B cell (primary cell): ENCODE measurements around the gene NFIC. TPM values are rescaled to one million over a fixed set of nuclear protein-coding genes. Genes with fewer than 3 reads are reported as not detected.

Experiments used
- ATAC-seq: fragments of 200-7000 bp; cut with Tn5 transposase; one replicate; pipeline ENCODE4 v1.10.0; 2021; ENCODE audit warnings: low read depth, mild to moderate bottlenecking, moderate number of reproducible peaks, moderate library complexity
- CTCF ChIA-PET: fragments of 350-600 bp; sonication (Branson Sonifier 250); formaldehyde crosslinking; loops from one replicate; lab custom pipeline; 2021; ENCODE audit warnings: antibody characterized with exemption, inconsistent platforms; lab: Charles Lee
- POLR2A ChIA-PET: fragments of 350-600 bp; sonication (Branson Sonifier 250); formaldehyde crosslinking; loops from one replicate; lab custom pipeline; 2021; ENCODE audit warnings: antibody characterized with exemption; lab: Charles Lee
- DNase-seq: peaks from one replicate; pipeline ENCODE4 v3.0.0; 2013
- H2AFZ ChIP-seq: 2 replicates; pipeline ENCODE4 v1.6.1; 2012; ENCODE audit warnings: mild to moderate bottlenecking, low read depth, low read length; ENCODE audit not compliant: insufficient read depth, poor library complexity, severe bottlenecking
- H3K27ac ChIP-seq, 2 donors: 1 replicate in 1 of 2; 2 replicates in 1 of 2; pipeline ENCODE4 v1.5.1; 2012 to 2013; ENCODE audit warnings: low read length in 2 of 2, mild to moderate bottlenecking in 2 of 2, moderate library complexity in 1 of 2
- H3K27me3 ChIP-seq, 4 experiments: fragments of 200-600 bp in 1 of 4; sonication (generic) in 1 of 4; replicated peaks in 1 of 4; 1 replicate in 2 of 4; 2 replicates in 2 of 4; pipeline versions ENCODE4 v1.6.1 to v1.7.0; 2013 to 2016; ENCODE audit warnings: low read length in 3 of 4, mild to moderate bottlenecking in 2 of 4, mixed read lengths in 1 of 4, moderate library complexity in 1 of 4; ENCODE audit not compliant: insufficient read depth in 4 of 4, control insufficient read depth in 3 of 4; ENCODE audit errors: control extremely low read depth in 1 of 4
- H3K36me3 ChIP-seq, 2 experiments: replicated peaks in 1 of 2; 1 replicate in 1 of 2; 2 replicates in 1 of 2; pipeline versions ENCODE4 v1.6.1 to v1.7.1; 2013; ENCODE audit warnings: low read length in 1 of 2; ENCODE audit not compliant: insufficient read depth in 2 of 2, control insufficient read depth in 1 of 2; ENCODE audit errors: control extremely low read depth in 1 of 2, extremely low read depth in 1 of 2
- H3K4me1 ChIP-seq, 2 donors: fragments of 200-600 bp in 1 of 2; sonication (generic) in 1 of 2; 1 replicate in 1 of 2; 2 replicates in 1 of 2; pipeline versions ENCODE4 v1.5.1 to v1.6.1; 2013 to 2017; ENCODE audit warnings: low read length in 2 of 2; ENCODE audit not compliant: control insufficient read depth in 2 of 2, insufficient read depth in 2 of 2
- H3K4me2 ChIP-seq: replicated peaks from 2 replicates; pipeline ENCODE3; 2012; ENCODE audit warnings: mild to moderate bottlenecking, low read depth, low read length; ENCODE audit not compliant: poor library complexity, severe bottlenecking
- H3K4me3 ChIP-seq, 5 experiments: fragments of 200-600 bp in 1 of 5; sonication (generic) in 1 of 5; 1 replicate in 3 of 5; 2 replicates in 2 of 5; pipeline versions ENCODE4 v1.5.1 to v1.7.0; 2011 to 2016; ENCODE audit warnings: low read length in 4 of 5, mild to moderate bottlenecking in 4 of 5, low read depth in 2 of 5, control low read depth in 1 of 5, moderate library complexity in 1 of 5; ENCODE audit not compliant: insufficient read depth in 1 of 5; ENCODE audit errors: control extremely low read depth in 1 of 5, extremely low read depth in 1 of 5
- H3K79me2 ChIP-seq: fragments of 200-600 bp; sonication (generic); one replicate; pipeline ENCODE4 v1.6.0; 2016; ENCODE audit warnings: low read length; ENCODE audit not compliant: control insufficient read depth, insufficient read depth
- H3K9ac ChIP-seq: fragments of 200-600 bp; sonication (generic); 2 replicates; pipeline ENCODE4 v1.6.1; 2017; ENCODE audit warnings: mild to moderate bottlenecking, low read length, moderate library complexity
- H3K9me3 ChIP-seq, 3 donors: one replicate each; pipeline versions ENCODE4 v1.6.1 to v1.7.1; 2013; ENCODE audit warnings: low read length in 2 of 3; ENCODE audit not compliant: control insufficient read depth in 2 of 3, insufficient read depth in 1 of 3; ENCODE audit errors: control extremely low read depth in 1 of 3
- H4K20me1 ChIP-seq: 2 replicates; pipeline ENCODE4 v1.6.0; 2012; ENCODE audit warnings: mild to moderate bottlenecking, low read length; ENCODE audit not compliant: insufficient read depth, control insufficient read depth, poor library complexity, severe bottlenecking
- H3K27ac Mint-ChIP-seq: one replicate; pipeline ENCODE4 v1.8.0; 2021; ENCODE audit warnings: mixed read lengths
- H3K27me3 Mint-ChIP-seq: one replicate; pipeline ENCODE4 v1.8.0; 2021; ENCODE audit warnings: mixed read lengths
- H3K4me1 Mint-ChIP-seq: one replicate; pipeline ENCODE4 v1.8.0; 2021; ENCODE audit warnings: mixed read lengths
- H3K4me3 Mint-ChIP-seq: one replicate; pipeline ENCODE4 v1.8.0; 2021; ENCODE audit warnings: mixed read lengths
- H3K9me3 Mint-ChIP-seq: one replicate; pipeline ENCODE4 v1.8.0; 2022; ENCODE audit warnings: mixed read lengths; ENCODE audit not compliant: insufficient read depth
- CTCF ChIP-seq: fragments of 200-600 bp; IDR thresholded peaks from one replicate; pipeline ENCODE4 v1.8.0; 2022; ENCODE audit warnings: antibody characterized with exemption, mild to moderate bottlenecking
- EZH2 ChIP-seq: IDR thresholded peaks from 2 replicates; pipeline ENCODE4 v1.6.1; 2012; ENCODE audit warnings: borderline replicate concordance, low read depth, mild to moderate bottlenecking, moderate library complexity, low read length; ENCODE audit not compliant: insufficient read depth, poor library complexity, severe bottlenecking
- WGBS: methylation state at CpG from one replicate; pipeline ENCODE4 v1.1.5; 2013; ENCODE audit warnings: missing lambda C conversion rate; ENCODE audit not compliant: insufficient coverage; 5-methylcytosine and 5-hydroxymethylcytosine counted together
- intact Hi-C: fragments of 100-400 bp; cut with micrococcal nuclease; formaldehyde crosslinking; loops from one replicate; pipeline ENCODE4 v1.10.0; 2022
- polyA plus RNA-seq: library from polyadenylated mRNA; depleted of rRNA; stranded (reverse); fragments of >200 nt; gene quantifications from 2 replicates; pipeline ENCODE4 v1.2.3, GENCODE V29; 2012
- total RNA-seq, 2 donors: library from RNA; stranded (reverse); fragments of 120-200 nt in 1 of 2; gene quantifications; 1 replicate in 1 of 2; 2 replicates in 1 of 2; pipeline versions ENCODE4 v1.2.3 to v1.2.4, GENCODE V29; 2013 to 2022

Gene NFIC
- total and polyA plus RNA-seq, 2 donors (not counting 1 experiment from before 2014, with no cell fraction given): 3.8 to 23.6 TPM

- CTCF ChIA-PET: interaction anchor here (1.4 kb wide), 1 partner anchor 16 kb away, joined by 5 read pairs; no protein-coding TSS in a partner anchor
- ATAC-seq: no peak
- H3K79me2 ChIP-seq: no peaks in the 10 kb centered on the region
These were observed 47.5 kb downstream of the NFIC start for GRCh38 chr19:3413796-3414327.

DNA sequence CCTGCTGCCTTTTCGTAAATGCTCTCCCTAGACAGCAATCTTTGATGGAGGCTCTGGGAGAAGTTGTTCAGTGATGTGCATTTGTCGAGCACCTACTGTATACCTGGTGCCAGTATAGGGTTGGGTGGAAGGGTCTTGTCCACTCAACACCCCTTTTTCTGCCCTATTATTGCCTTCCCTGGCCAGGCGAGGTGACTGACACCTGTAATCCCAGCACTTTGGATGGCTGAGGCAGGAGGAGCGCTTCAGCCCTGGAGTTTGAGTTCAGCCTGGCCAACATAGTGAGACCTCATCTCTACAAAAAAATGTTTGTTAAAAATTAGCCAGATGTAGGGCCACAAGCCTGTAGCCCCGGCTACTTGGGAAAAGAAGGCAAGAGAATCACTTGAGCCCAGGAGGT is 49.3 kb downstream of the NFIC start:
- WGBS: 93% methylated on average over 3 of the region's 5 CpGs
- ChIA-PET POLR2A (no interaction called here), CTCF (no interaction called here)
- Histone ChIP-seq H3K27ac (no peak overlapping the region), H3K9ac (no peak overlapping the region), H3K4me1 (no peaks in the 10 kb centered on the region), H3K4me3 (no peak overlapping the region), H3K9me3 (no peaks in the 10 kb centered on the region), H2AFZ (no peak overlapping the region), H3K4me2 (no peak overlapping the region), H4K20me1 (no peaks in the 10 kb centered on the region), H3K36me3 (peaks cover 0 to 2% of the 10 kb centered on the region in 2 experiments), H3K79me2 (no peaks in the 10 kb centered on the region), H3K27me3 (no peaks in the 10 kb centered on the region)
- Mint-ChIP-seq H3K4me1 (no peaks in the 10 kb centered on the region), H3K27me3 (no peaks in the 10 kb centered on the region), H3K9me3 (no peaks in the 10 kb centered on the region), H3K27ac (no peak overlapping the region), H3K4me3 (no peak overlapping the region)
- DNase-seq (no peak), ATAC-seq (no peak)
- TF ChIP-seq CTCF: no peak
- no peak for TF ChIP-seq EZH2
- intact Hi-C loops: no loop called here

More at GRCh38 chr19:3413796-3414327, 47.5 kb downstream of the NFIC start:
- no peaks in the 10 kb centered on the region for H3K9me3 ChIP-seq
- Mint-ChIP-seq H3K27me3 (no peaks in the 10 kb centered on the region), H3K9me3 (no peaks in the 10 kb centered on the region), H3K4me3 (no peak overlapping the region), H3K4me1 (no peaks in the 10 kb centered on the region), H3K27ac (no peak overlapping the region)
- H3K27me3 ChIP-seq: no peaks in the 10 kb centered on the region
- H4K20me1 ChIP-seq: no peaks in the 10 kb centered on the region
- WGBS: 76% methylated on average over 12 of the region's 13 CpGs
- no peak for DNase-seq
- no peak overlapping the region for H2AFZ ChIP-seq
- H3K36me3 ChIP-seq: peaks cover 0 to 2% of the 10 kb centered on the region in 2 experiments
- H3K27ac ChIP-seq: no peak overlapping the region
- H3K4me3 ChIP-seq: no peak overlapping the region
- POLR2A ChIA-PET: no interaction called here
- H3K4me1 ChIP-seq: no peaks in the 10 kb centered on the region
- H3K4me2 ChIP-seq: no peak overlapping the region
- intact Hi-C loops: no loop called here
- no peak for TF ChIP-seq EZH2
- no peak for TF ChIP-seq CTCF
- H3K9ac ChIP-seq: no peak overlapping the region
